Measurements from ENCODE around the gene PLA2G5.

The PLA2G5 gene

GRCh38 chr1:20100632-20101355 is 30.8 kb downstream of the PLA2G5 start:
- DNase-seq, result peak in 1 of 3 donors; percentile 5
- no peaks in the 10 kb centered on the region for H3K36me3 ChIP-seq (ENCODE audit: control insufficient read depth, insufficient read depth, low read length)
- H3K4me1 ChIP-seq (ENCODE audit: control insufficient read depth, insufficient read depth, low read length, poor library complexity, severe bottlenecking), result no peaks in the 10 kb centered on the region
- no peaks in the 10 kb centered on the region for H3K9me3 ChIP-seq (ENCODE audit: control insufficient read depth, low read length)
- no peak overlapping the region for H3K4me3 ChIP-seq (ENCODE audit: insufficient read depth, low read depth, low read length, poor library complexity, severe bottlenecking)
- no peaks in the 10 kb centered on the region for H3K27me3 ChIP-seq (replicated peaks; ENCODE audit: control insufficient read depth, insufficient read depth, low read length, poor library complexity, severe bottlenecking)
- H3K27ac ChIP-seq (ENCODE audit: insufficient read depth, low read length, poor library complexity, severe bottlenecking), result no peak overlapping the region

- Histone ChIP-seq H3K9me3 (ENCODE audit: control insufficient read depth, low read length) (no peaks in the 10 kb centered on the region), H3K4me3 (ENCODE audit: insufficient read depth, low read depth, low read length, poor library complexity, severe bottlenecking) (no peak overlapping the region), H3K4me1 (ENCODE audit: control insufficient read depth, insufficient read depth, low read length, poor library complexity, severe bottlenecking) (no peaks in the 10 kb centered on the region), H3K27ac (ENCODE audit: insufficient read depth, low read length, poor library complexity, severe bottlenecking) (no peak overlapping the region), H3K36me3 (ENCODE audit: control insufficient read depth, insufficient read depth, low read length) (no peaks in the 10 kb centered on the region), H3K27me3 (replicated peaks; ENCODE audit: control insufficient read depth, insufficient read depth, low read length, poor library complexity, severe bottlenecking) (no peaks in the 10 kb centered on the region)
- no peak for DNase-seq
Observed at GRCh38 chr1:20102875-20103274, 32.9 kb downstream of the PLA2G5 start.

- Histone ChIP-seq H3K27me3 (replicated peaks; ENCODE audit: control insufficient read depth, insufficient read depth, low read length, poor library complexity, severe bottlenecking) (no peaks in the 10 kb centered on the region), H3K36me3 (ENCODE audit: control insufficient read depth, insufficient read depth, low read length) (no peaks in the 10 kb centered on the region), H3K4me1 (ENCODE audit: control insufficient read depth, insufficient read depth, low read length, poor library complexity, severe bottlenecking) (no peaks in the 10 kb centered on the region), H3K9me3 (ENCODE audit: control insufficient read depth, low read length) (no peaks in the 10 kb centered on the region), H3K4me3 (ENCODE audit: insufficient read depth, low read depth, low read length, poor library complexity, severe bottlenecking) (no peak overlapping the region), H3K27ac (ENCODE audit: insufficient read depth, low read length, poor library complexity, severe bottlenecking) (no peak overlapping the region)
- DNase-seq, result no peak
Observed at GRCh38 chr1:20105856-20106255, 35.9 kb downstream of the PLA2G5 start.

GRCh38 chr1:20107351-20107750 is 37.4 kb downstream of the PLA2G5 start:
- Histone ChIP-seq H3K27ac (ENCODE audit: insufficient read depth, low read length, poor library complexity, severe bottlenecking) (no peak overlapping the region), H3K36me3 (ENCODE audit: control insufficient read depth, insufficient read depth, low read length) (no peaks in the 10 kb centered on the region), H3K4me3 (ENCODE audit: insufficient read depth, low read depth, low read length, poor library complexity, severe bottlenecking) (no peak overlapping the region), H3K27me3 (replicated peaks; ENCODE audit: control insufficient read depth, insufficient read depth, low read length, poor library complexity, severe bottlenecking) (no peaks in the 10 kb centered on the region), H3K4me1 (ENCODE audit: control insufficient read depth, insufficient read depth, low read length, poor library complexity, severe bottlenecking) (no peaks in the 10 kb centered on the region), H3K9me3 (ENCODE audit: control insufficient read depth, low read length) (no peaks in the 10 kb centered on the region)
- no peak for DNase-seq

GRCh38 chr1:20107796-20108195 is 37.8 kb downstream of the PLA2G5 start:
- DNase-seq, result no peak
- H3K27ac ChIP-seq (ENCODE audit: insufficient read depth, low read length, poor library complexity, severe bottlenecking), result no peak overlapping the region

GRCh38 chr1:20108366-20109123 is 38.6 kb downstream of the PLA2G5 start:
- Histone ChIP-seq H3K4me3 (ENCODE audit: insufficient read depth, low read depth, low read length, poor library complexity, severe bottlenecking) (no peak overlapping the region), H3K27me3 (replicated peaks; ENCODE audit: control insufficient read depth, insufficient read depth, low read length, poor library complexity, severe bottlenecking) (no peaks in the 10 kb centered on the region), H3K36me3 (ENCODE audit: control insufficient read depth, insufficient read depth, low read length) (no peaks in the 10 kb centered on the region), H3K9me3 (ENCODE audit: control insufficient read depth, low read length) (no peaks in the 10 kb centered on the region), H3K4me1 (ENCODE audit: control insufficient read depth, insufficient read depth, low read length, poor library complexity, severe bottlenecking) (no peaks in the 10 kb centered on the region), H3K27ac (ENCODE audit: insufficient read depth, low read length, poor library complexity, severe bottlenecking) (no peak overlapping the region)
- no peak for DNase-seq

More at GRCh38 chr1:20107796-20108195, 37.8 kb downstream of the PLA2G5 start:
- Histone ChIP-seq H3K9me3 (ENCODE audit: control insufficient read depth, low read length) (no peaks in the 10 kb centered on the region), H3K36me3 (ENCODE audit: control insufficient read depth, insufficient read depth, low read length) (no peaks in the 10 kb centered on the region), H3K4me3 (ENCODE audit: insufficient read depth, low read depth, low read length, poor library complexity, severe bottlenecking) (no peak overlapping the region), H3K4me1 (ENCODE audit: control insufficient read depth, insufficient read depth, low read length, poor library complexity, severe bottlenecking) (no peaks in the 10 kb centered on the region), H3K27me3 (replicated peaks; ENCODE audit: control insufficient read depth, insufficient read depth, low read length, poor library complexity, severe bottlenecking) (no peaks in the 10 kb centered on the region)

- no peak for DNase-seq
- Histone ChIP-seq H3K4me3 (ENCODE audit: insufficient read depth, low read depth, low read length, poor library complexity, severe bottlenecking) (no peak overlapping the region), H3K27ac (ENCODE audit: insufficient read depth, low read length, poor library complexity, severe bottlenecking) (no peak overlapping the region), H3K9me3 (ENCODE audit: control insufficient read depth, low read length) (no peaks in the 10 kb centered on the region), H3K36me3 (ENCODE audit: control insufficient read depth, insufficient read depth, low read length) (no peaks in the 10 kb centered on the region), H3K4me1 (ENCODE audit: control insufficient read depth, insufficient read depth, low read length, poor library complexity, severe bottlenecking) (no peaks in the 10 kb centered on the region), H3K27me3 (replicated peaks; ENCODE audit: control insufficient read depth, insufficient read depth, low read length, poor library complexity, severe bottlenecking) (no peaks in the 10 kb centered on the region)
Observed at GRCh38 chr1:20109223-20109856, 39.3 kb downstream of the PLA2G5 start.

GRCh38 chr1:20110679-20111078 is 40.7 kb downstream of the PLA2G5 start:
- Histone ChIP-seq H3K27me3 (replicated peaks; ENCODE audit: control insufficient read depth, insufficient read depth, low read length, poor library complexity, severe bottlenecking) (no peaks in the 10 kb centered on the region), H3K4me1 (ENCODE audit: control insufficient read depth, insufficient read depth, low read length, poor library complexity, severe bottlenecking) (no peaks in the 10 kb centered on the region), H3K9me3 (ENCODE audit: control insufficient read depth, low read length) (no peaks in the 10 kb centered on the region), H3K36me3 (ENCODE audit: control insufficient read depth, insufficient read depth, low read length) (no peaks in the 10 kb centered on the region), H3K4me3 (ENCODE audit: insufficient read depth, low read depth, low read length, poor library complexity, severe bottlenecking) (no peak overlapping the region), H3K27ac (ENCODE audit: insufficient read depth, low read length, poor library complexity, severe bottlenecking) (no peak overlapping the region)
- no peak for DNase-seq

GRCh38 chr1:20111452-20111851 is 41.5 kb downstream of the PLA2G5 start:
- Histone ChIP-seq H3K4me3 (ENCODE audit: insufficient read depth, low read depth, low read length, poor library complexity, severe bottlenecking) (no peak overlapping the region), H3K4me1 (ENCODE audit: control insufficient read depth, insufficient read depth, low read length, poor library complexity, severe bottlenecking) (no peaks in the 10 kb centered on the region), H3K27me3 (replicated peaks; ENCODE audit: control insufficient read depth, insufficient read depth, low read length, poor library complexity, severe bottlenecking) (no peaks in the 10 kb centered on the region), H3K9me3 (ENCODE audit: control insufficient read depth, low read length) (no peaks in the 10 kb centered on the region), H3K27ac (ENCODE audit: insufficient read depth, low read length, poor library complexity, severe bottlenecking) (no peak overlapping the region), H3K36me3 (ENCODE audit: control insufficient read depth, insufficient read depth, low read length) (no peaks in the 10 kb centered on the region)
- no peak for DNase-seq

Measured in effector memory CD4-positive, alpha-beta T cell (primary cell).